Measurements from ENCODE around the gene UQCC2. TPM values are rescaled to one million over a fixed set of nuclear protein-coding genes. Genes with fewer than 3 reads are reported as not detected.

UQCC2 gene
- total and polyA plus RNA-seq, 2 of the 8 experiments (the other 6 are each of a cell fraction or from before 2014, with no cell fraction given), result 52.1 to 104 TPM

- TF ChIP-seq RNF2 (IDR thresholded peaks at IDR 0.05; ENCODE audit: borderline replicate concordance, low read depth, low read length, missing control alignments, poor library complexity, severe bottlenecking) (no peak), NRF1 (IDR thresholded peaks at IDR 0.05; ENCODE audit: low read depth, low read length) (no peak), JUN (IDR thresholded peaks at IDR 0.05; ENCODE audit: low read depth, low read length) (no peak), ASH2L (IDR thresholded peaks at IDR 0.05; ENCODE audit: low read length) (no peak), SRF (IDR thresholded peaks at IDR 0.05; ENCODE audit: low read depth, low read length) (no peak), CBX8 (IDR thresholded peaks at IDR 0.05; ENCODE audit: borderline replicate concordance, low read depth, low read length) (no peak), SP4 (IDR thresholded peaks at IDR 0.05; ENCODE audit: low read length) (no peak)
Observed at GRCh38 chr6:33750244-33750991, 38.9 kb upstream of the UQCC2 start (continued).
